ENCODE measurements around the gene UBA3. TPM values are rescaled to one million over a fixed set of nuclear protein-coding genes. Genes with fewer than 3 reads are reported as not detected.

Gene UBA3
- total RNA-seq (10 to 100 TPM; 53.5 to 56.2 TPM), total RNA-seq (58.5 to 101 reads per million in 2 donors)

- Mint-ChIP-seq H3K27ac (peak within 1 kb of the TSS; percentile 97), H3K4me1 (peaks cover 45% of the 10 kb centered on the region), H3K36me3 (ENCODE audit: low read depth) (no peaks in the 10 kb centered on the region), H3K4me3 (peak within 1 kb of the TSS; percentile 93), H3K27me3 (no peaks in the 10 kb centered on the region)
- DNase-seq (peak; percentile 83 to 89 (median 87)), ATAC-seq (peak; percentile 76)
- no peaks in the 10 kb centered on the region for H3K9me3 ChIP-seq (ENCODE audit: control insufficient read depth, low read length, poor library complexity, severe bottlenecking)
Measured at GRCh38 chr3:69080233-69080920, at the start of gene UBA3. Gene UBA3, minus strand, starts transcription at chr3:69080365. Its CDS starts 12 bp downstream, at chr3:69080353.

- no peaks in the 10 kb centered on the region for H3K9me3 ChIP-seq (ENCODE audit: control insufficient read depth, low read length, poor library complexity, severe bottlenecking)
- H3K4me3 Mint-ChIP-seq, result no peak overlapping the region
- ATAC-seq (no peak), DNase-seq (no peak)
- no peak overlapping the region for H3K27ac Mint-ChIP-seq
- H3K36me3 Mint-ChIP-seq (ENCODE audit: low read depth), result peaks cover 2% of the 10 kb centered on the region
- H3K27me3 Mint-ChIP-seq, result peaks cover 17% of the 10 kb centered on the region
- H3K4me1 Mint-ChIP-seq, result peaks cover 2% of the 10 kb centered on the region
Measured at GRCh38 chr3:69129531-69129930, 49.4 kb upstream of the UBA3 start.

- no peaks in the 10 kb centered on the region for H3K9me3 ChIP-seq (ENCODE audit: control insufficient read depth, low read length, poor library complexity, severe bottlenecking)
- Mint-ChIP-seq H3K27me3 (peaks cover 17% of the 10 kb centered on the region), H3K4me3 (no peak overlapping the region), H3K36me3 (ENCODE audit: low read depth) (peaks cover 2% of the 10 kb centered on the region), H3K27ac (no peak overlapping the region), H3K4me1 (peaks cover 2% of the 10 kb centered on the region)
- ATAC-seq (no peak), DNase-seq (no peak)
Measured at GRCh38 chr3:69128509-69128908, 48.3 kb upstream of the UBA3 start.

- H3K9me3 ChIP-seq (ENCODE audit: control insufficient read depth, low read length, poor library complexity, severe bottlenecking), result no peaks in the 10 kb centered on the region
- DNase-seq (no peak), ATAC-seq (no peak)
- peaks cover 1% of the 10 kb centered on the region for H3K36me3 Mint-ChIP-seq (ENCODE audit: low read depth)
- peaks cover 15% of the 10 kb centered on the region for H3K27me3 Mint-ChIP-seq
- peaks cover 2% of the 10 kb centered on the region for H3K4me1 Mint-ChIP-seq
- H3K27ac Mint-ChIP-seq, result no peak overlapping the region
- H3K4me3 Mint-ChIP-seq, result no peak overlapping the region
Measured at GRCh38 chr3:69126999-69127398, 46.8 kb upstream of the UBA3 start.

- no peak for ATAC-seq
Measured at GRCh38 chr3:69126216-69126615, 46.1 kb upstream of the UBA3 start.

GRCh38 chr3:69122403-69122802, 42.2 kb upstream of the UBA3 start, which contains the start of gene LMOD3:
Gene LMOD3, minus strand, starts transcription at chr3:69122595. Its CDS starts 209 bp downstream, at chr3:69122386.
- ATAC-seq (no peak), DNase-seq (no peak)
- H3K27me3 Mint-ChIP-seq, result peaks cover 20% of the 10 kb centered on the region
- H3K4me3 Mint-ChIP-seq, result no peak within 1 kb of the TSS
- no peaks in the 10 kb centered on the region for H3K9me3 ChIP-seq (ENCODE audit: control insufficient read depth, low read length, poor library complexity, severe bottlenecking)
- no peak within 1 kb of the TSS for H3K27ac Mint-ChIP-seq
- peaks cover 6% of the 10 kb centered on the region for H3K36me3 Mint-ChIP-seq (ENCODE audit: low read depth)
- H3K4me1 Mint-ChIP-seq, result peaks cover 7% of the 10 kb centered on the region

More at GRCh38 chr3:69126216-69126615, 46.1 kb upstream of the UBA3 start:
- H3K36me3 Mint-ChIP-seq (ENCODE audit: low read depth), result no peaks in the 10 kb centered on the region
- H3K27ac Mint-ChIP-seq, result no peak overlapping the region
- H3K9me3 ChIP-seq (ENCODE audit: control insufficient read depth, low read length, poor library complexity, severe bottlenecking), result no peaks in the 10 kb centered on the region
- no peak for DNase-seq
- peaks cover 2% of the 10 kb centered on the region for H3K4me1 Mint-ChIP-seq
- peaks cover 12% of the 10 kb centered on the region for H3K27me3 Mint-ChIP-seq
- no peak overlapping the region for H3K4me3 Mint-ChIP-seq

- no peak for DNase-seq
- no peak for ATAC-seq
- H3K9me3 ChIP-seq (ENCODE audit: control insufficient read depth, low read length, poor library complexity, severe bottlenecking), result no peaks in the 10 kb centered on the region
- Mint-ChIP-seq H3K4me3 (no peak overlapping the region), H3K27ac (no peak overlapping the region), H3K27me3 (peaks cover 17% of the 10 kb centered on the region), H3K4me1 (peaks cover 5% of the 10 kb centered on the region), H3K36me3 (ENCODE audit: low read depth) (peaks cover 6% of the 10 kb centered on the region)
Measured at GRCh38 chr3:69121950-69122349, 41.8 kb upstream of the UBA3 start.

- Mint-ChIP-seq H3K27me3 (peaks cover 12% of the 10 kb centered on the region), H3K36me3 (ENCODE audit: low read depth) (peaks cover 6% of the 10 kb centered on the region), H3K27ac (no peak overlapping the region), H3K4me1 (peaks cover 5% of the 10 kb centered on the region), H3K4me3 (no peak overlapping the region)
- no peaks in the 10 kb centered on the region for H3K9me3 ChIP-seq (ENCODE audit: control insufficient read depth, low read length, poor library complexity, severe bottlenecking)
- ATAC-seq, result no peak
- no peak for DNase-seq
Measured at GRCh38 chr3:69121513-69121912, 41.3 kb upstream of the UBA3 start.

GRCh38 chr3:69120879-69121464, 40.8 kb upstream of the UBA3 start:
- Mint-ChIP-seq H3K36me3 (ENCODE audit: low read depth) (peaks cover 6% of the 10 kb centered on the region), H3K27ac (no peak overlapping the region), H3K4me3 (no peak overlapping the region), H3K27me3 (peaks cover 8% of the 10 kb centered on the region), H3K4me1 (peaks cover 5% of the 10 kb centered on the region)
- DNase-seq, result peak; percentile 37 to 71 (median 60)
- ATAC-seq, result peak; percentile 90
- H3K9me3 ChIP-seq (ENCODE audit: control insufficient read depth, low read length, poor library complexity, severe bottlenecking), result no peaks in the 10 kb centered on the region

GRCh38 chr3:69119681-69120080, 39.5 kb upstream of the UBA3 start:
- H3K9me3 ChIP-seq (ENCODE audit: control insufficient read depth, low read length, poor library complexity, severe bottlenecking), result no peaks in the 10 kb centered on the region
- Mint-ChIP-seq H3K4me3 (peak overlapping the region; percentile 4), H3K36me3 (ENCODE audit: low read depth) (peaks cover 6% of the 10 kb centered on the region), H3K27me3 (peaks cover 8% of the 10 kb centered on the region), H3K27ac (no peak overlapping the region), H3K4me1 (peaks cover 5% of the 10 kb centered on the region)
- DNase-seq, result no peak
- ATAC-seq, result no peak

GRCh38 chr3:69119138-69119537, 39.0 kb upstream of the UBA3 start:
- no peak for ATAC-seq

GRCh38 chr3:69118555-69118954, 38.4 kb upstream of the UBA3 start:
- peaks cover 5% of the 10 kb centered on the region for H3K4me1 Mint-ChIP-seq
- peaks cover 6% of the 10 kb centered on the region for H3K36me3 Mint-ChIP-seq (ENCODE audit: low read depth)
- no peak overlapping the region for H3K4me3 Mint-ChIP-seq
- ATAC-seq, result no peak
- DNase-seq, result no peak
- H3K9me3 ChIP-seq (ENCODE audit: control insufficient read depth, low read length, poor library complexity, severe bottlenecking), result no peaks in the 10 kb centered on the region
- peaks cover 8% of the 10 kb centered on the region for H3K27me3 Mint-ChIP-seq
- no peak overlapping the region for H3K27ac Mint-ChIP-seq

More at GRCh38 chr3:69119138-69119537, 39.0 kb upstream of the UBA3 start:
- Mint-ChIP-seq H3K4me3 (no peak overlapping the region), H3K27me3 (peaks cover 8% of the 10 kb centered on the region), H3K36me3 (ENCODE audit: low read depth) (peaks cover 6% of the 10 kb centered on the region), H3K27ac (no peak overlapping the region), H3K4me1 (peaks cover 5% of the 10 kb centered on the region)
- no peaks in the 10 kb centered on the region for H3K9me3 ChIP-seq (ENCODE audit: control insufficient read depth, low read length, poor library complexity, severe bottlenecking)
- no peak for DNase-seq

GRCh38 chr3:69116897-69117296, 36.7 kb upstream of the UBA3 start:
- Mint-ChIP-seq H3K27ac (no peak overlapping the region), H3K36me3 (ENCODE audit: low read depth) (peaks cover 6% of the 10 kb centered on the region), H3K4me3 (no peak overlapping the region), H3K27me3 (peaks cover 8% of the 10 kb centered on the region), H3K4me1 (peaks cover 9% of the 10 kb centered on the region)
- no peak for ATAC-seq
- no peaks in the 10 kb centered on the region for H3K9me3 ChIP-seq (ENCODE audit: control insufficient read depth, low read length, poor library complexity, severe bottlenecking)
- no peak for DNase-seq

All from T-helper 17 cell (primary cell).